Testis (tissue), 2 donors: ENCODE measurements around the gene MYH9.

Experiments used
- CTCF ChIP-seq, 3 experiments: fragments of 450-650 bp in 2 of 3; fragments of 200-600 bp in 1 of 3; sonication (generic) in 1 of 3; IDR thresholded peaks; one replicate each; pipeline ENCODE4 v1.5.1; 2016 to 2019; ENCODE audit warnings: antibody characterized with exemption in 3 of 3, mild to moderate bottlenecking in 2 of 3, moderate library complexity in 1 of 3
- POLR2A ChIP-seq: fragments of 450-650 bp; IDR thresholded peaks from one replicate; pipeline ENCODE4 v1.6.1; 2017; ENCODE audit warnings: antibody characterized with exemption, mild to moderate bottlenecking, moderate library complexity

- TF ChIP-seq POLR2A (no peak), CTCF (IDR thresholded peaks at IDR 0.05) (no peak)
Measured at GRCh38 chr22:36340621-36341020, 47.1 kb downstream of the MYH9 start.
